NCI-H187 (cell line): Measurements from ENCODE around the gene PIP5K1B.

Experiments used
- DNase-seq, 2 experiments: peaks; one replicate each; lab custom pipeline; 2025; lab: John Stamatoyannopoulos, UW

The PIP5K1B gene

DNA sequence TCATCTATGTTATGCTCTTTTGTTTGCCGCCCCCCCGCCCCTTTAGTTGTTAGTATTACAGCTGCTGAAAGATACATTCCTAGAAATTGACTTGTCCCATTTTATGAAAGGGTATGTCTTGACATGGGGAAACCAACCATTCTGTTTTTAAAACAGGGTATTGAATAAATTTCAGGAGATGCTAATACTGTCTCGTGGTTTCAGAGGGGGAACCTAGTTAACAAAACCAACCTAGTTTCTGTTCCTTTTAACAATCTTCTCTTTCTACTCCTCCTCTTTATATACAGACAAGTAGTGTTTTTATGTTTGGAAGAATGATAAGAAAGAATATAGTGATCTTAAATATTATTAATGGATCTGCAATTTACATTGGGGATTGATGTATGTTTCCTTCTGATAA lies 3.5 kb downstream of the PIP5K1B start:
- DNase-seq: no peak

DNA sequence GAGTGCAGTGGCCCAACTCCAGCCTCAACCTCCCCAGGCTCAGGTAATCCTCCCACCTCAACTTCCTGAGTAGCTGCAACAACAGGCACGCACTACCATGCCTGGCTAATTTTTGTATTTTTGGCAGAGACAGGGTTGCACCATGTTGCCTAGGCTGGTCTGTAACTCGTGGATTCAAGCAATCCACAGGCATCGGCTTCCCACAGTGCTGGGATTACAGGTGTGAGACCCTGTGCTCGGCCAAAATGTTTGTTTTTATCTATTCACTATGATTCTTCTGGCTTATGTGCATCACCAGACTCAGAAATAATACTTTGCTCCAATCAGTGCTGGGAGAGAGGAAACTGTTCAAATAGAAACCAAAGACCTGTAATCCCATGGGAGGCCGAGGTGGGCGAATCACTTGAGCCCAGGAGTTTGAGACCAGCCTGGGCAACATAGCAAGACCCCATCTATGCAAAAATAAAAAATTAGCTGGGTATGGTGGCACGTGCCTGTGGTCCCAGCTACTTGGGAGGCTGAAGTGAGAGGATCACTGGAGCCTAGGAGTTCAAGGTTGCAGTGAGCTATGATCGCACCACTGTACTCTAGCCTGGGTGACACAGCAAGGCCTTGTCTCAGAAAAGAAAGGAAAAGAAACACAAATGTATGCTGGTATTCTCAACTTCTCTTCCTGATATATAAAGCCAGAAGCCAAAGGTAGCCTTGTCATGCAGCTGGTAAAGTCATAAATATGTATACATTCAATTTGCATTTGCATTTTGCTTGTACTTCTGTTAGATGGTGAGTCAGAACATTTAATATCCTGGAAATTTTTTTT lies 4.5 kb downstream of the PIP5K1B start:
- no peak for DNase-seq

DNA sequence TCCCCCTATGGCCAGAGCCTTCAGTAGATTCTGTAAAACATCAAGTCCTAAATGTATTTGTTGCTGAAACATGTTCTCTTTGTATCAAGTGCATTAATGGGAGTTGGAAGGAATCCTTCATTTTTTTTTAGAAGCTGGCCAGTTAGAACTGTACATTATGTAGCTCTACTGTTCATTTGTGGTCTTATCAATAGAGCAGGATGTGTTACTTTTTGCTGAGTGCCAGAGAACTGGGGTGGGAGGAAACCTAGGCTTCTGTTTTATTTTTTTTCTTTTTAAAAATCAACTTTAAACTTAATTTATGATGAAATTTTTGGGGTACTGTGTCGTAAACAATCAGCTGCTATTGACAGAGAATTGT lies 5.1 kb downstream of the PIP5K1B start:
- no peak for DNase-seq

DNA sequence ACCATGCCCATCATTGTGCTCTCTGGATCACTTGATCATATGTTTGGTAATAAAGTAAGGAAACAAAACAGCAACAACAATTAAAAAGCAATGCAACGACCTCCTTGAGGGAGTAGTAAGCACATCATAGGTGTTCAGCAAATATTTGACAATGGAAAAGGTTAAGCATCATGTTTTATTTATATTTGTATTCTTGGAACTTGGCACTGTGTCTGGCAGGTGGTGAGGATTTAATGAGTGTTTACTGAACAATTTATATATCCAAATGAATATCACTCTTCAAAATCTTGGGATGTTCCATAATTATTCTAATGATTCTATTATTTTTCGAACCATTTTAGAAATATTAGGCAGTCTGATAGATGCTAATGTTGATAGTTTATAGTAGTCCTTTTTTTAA lies 6.2 kb downstream of the PIP5K1B start:
- DNase-seq: no peak

DNA sequence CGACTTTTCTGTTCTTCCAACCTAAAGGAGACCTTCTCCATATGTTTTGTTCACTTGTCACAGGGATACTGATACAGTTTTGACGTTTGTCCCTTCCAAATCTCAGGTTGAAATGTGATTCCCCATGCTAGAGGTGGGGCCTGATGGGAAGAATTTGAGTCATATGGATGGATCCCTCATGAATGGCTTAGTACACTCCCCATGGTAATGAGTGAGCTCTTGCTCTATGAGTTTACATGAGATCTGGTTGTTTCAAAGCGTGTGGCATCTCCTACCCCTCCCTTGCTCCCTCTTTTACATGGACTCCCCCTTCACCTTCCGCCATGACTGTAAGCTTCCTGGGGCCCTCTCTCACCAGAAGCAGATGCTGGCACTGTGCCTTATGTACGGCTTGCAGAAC lies 6.9 kb downstream of the PIP5K1B start:
- DNase-seq: no peak

DNA sequence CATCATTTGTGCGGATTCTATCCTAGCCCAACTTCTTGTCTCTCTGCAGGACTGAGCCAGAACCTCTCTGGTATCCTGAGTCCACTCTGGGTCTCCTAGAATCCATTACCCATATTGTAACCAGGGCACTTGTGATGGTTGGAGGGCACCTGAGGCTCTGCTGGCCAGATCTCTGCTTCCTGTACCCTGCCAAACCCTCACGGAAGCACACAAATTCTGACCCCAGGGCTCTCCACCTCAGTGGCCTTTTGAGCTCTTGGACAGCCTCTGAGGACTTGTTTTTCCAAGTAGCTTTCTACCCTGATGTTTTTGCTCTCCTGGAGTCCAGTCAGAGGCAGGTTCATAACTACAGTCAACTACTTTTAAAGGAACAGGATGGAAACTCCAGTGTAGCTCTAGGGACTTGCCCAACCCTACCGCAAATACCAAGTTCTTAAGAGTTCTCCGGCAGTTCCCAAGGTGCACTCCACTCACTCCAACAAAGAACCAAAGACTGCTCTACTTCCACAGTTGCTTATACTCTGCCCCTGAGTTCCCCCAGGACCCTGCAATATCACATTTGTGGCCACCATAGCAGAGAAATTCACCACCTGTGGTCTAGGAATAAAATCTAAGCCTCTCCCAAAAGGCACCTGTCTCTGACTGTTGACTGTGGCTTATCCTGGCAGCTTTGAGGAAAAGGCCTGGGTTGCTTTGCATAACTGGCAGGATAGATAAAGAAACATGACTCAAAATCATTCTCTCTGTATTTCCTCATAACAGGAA lies 9.6 kb downstream of the PIP5K1B start:
- no peak for DNase-seq

DNA sequence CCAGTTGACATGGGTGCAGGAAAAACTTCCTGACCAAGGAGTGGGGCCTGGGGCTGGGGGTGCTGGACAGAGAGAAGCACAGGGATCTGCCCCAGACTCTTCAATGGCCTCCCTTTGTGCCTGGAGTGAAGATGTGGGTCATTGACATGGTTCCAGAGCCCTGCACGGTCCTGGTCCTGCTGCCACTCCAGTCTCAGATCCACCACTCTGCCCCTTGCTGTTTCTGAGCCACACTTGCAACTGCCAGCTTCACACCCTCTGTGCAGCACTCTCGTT lies 10.1 kb downstream of the PIP5K1B start:
- DNase-seq: no peak

DNA sequence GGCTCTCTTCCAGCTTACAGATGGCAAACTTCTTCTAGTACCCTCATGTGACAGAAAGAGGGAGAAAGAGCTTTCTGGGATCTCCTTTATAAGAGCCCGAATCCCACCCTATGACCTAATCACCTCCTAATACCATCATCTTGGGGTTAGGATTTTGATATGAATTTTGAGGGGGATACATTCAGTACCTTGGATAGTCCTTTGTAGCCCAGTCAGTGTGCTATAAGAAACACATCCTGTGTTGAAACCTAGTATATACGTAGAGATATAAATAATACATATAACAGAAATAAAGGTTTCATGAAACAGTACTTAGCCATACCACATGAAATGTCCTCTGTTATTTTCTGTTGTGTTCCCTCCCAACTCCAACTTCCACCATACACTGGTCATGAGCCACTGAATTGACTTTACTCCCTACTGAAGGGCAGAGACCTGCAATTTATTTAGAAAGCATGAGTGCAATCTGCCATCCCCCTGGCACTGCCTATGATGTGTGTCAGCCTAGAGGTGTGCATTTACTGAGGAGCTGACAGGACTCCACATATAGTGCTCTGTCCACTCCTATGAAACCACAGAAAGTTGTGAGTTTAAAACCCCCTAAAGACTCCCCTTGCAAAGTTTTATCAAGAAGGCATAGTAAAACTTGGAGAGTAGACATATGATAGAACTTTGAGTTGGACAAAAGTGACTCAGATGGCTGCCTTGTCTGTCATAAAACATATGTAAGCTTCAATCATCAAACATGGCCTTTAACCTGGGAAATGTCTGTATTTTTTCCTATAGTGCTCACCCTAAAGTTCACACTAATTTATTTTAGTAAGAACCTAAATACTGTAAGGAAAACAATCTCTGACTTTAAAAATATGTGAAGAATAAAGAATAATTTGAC lies 12.8 kb downstream of the PIP5K1B start:
- no peak for DNase-seq

DNA sequence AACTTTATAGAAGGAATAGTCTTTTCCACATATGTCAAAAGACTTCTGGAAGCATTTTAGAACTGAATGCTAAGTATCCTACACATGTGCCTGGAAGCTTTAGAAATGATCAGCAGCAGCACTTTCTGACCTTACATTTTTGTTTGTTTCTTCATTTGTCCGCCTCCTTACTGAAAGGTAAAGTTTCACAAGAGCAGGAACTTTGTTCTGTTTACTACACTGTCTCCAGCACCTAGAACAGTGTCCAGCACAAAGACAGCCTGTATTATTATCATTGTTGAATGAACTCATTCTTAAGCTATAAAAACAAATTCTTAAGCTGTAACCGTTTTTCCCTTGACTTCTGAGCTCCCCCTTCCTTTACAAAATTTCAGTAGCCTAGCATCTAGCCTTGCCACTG lies 14.8 kb downstream of the PIP5K1B start:
- no peak for DNase-seq

DNA sequence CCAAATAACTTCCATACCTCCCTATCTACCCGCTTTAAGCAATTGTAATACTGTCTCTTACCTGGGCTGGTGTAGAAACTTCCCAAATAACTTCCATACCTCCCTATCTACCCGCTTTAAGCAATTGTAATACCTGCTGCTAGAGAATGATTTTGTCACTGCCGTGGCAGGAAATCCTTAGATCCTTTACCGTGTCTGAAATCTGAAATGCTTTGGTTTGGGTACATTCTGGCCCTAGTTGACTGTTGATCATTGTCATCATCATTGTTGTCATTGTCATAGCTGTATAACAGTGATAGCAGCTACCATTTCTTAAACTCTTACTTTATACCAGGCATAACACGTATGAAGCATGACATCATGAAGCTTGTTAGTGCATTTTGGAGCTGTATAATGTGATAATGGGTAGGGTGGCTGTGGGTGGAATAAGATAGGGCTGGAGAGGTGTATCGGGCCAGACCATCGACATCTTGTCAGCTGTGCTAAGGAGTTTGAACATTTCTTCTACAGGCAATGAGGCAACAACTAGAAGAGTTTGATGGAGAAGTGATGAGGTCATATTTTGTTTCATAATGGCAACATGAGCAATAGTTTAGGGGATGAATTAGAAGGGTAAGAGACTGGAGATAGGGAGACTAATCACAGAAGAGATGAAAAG lies 15.7 kb downstream of the PIP5K1B start:
- no peak for DNase-seq

DNA sequence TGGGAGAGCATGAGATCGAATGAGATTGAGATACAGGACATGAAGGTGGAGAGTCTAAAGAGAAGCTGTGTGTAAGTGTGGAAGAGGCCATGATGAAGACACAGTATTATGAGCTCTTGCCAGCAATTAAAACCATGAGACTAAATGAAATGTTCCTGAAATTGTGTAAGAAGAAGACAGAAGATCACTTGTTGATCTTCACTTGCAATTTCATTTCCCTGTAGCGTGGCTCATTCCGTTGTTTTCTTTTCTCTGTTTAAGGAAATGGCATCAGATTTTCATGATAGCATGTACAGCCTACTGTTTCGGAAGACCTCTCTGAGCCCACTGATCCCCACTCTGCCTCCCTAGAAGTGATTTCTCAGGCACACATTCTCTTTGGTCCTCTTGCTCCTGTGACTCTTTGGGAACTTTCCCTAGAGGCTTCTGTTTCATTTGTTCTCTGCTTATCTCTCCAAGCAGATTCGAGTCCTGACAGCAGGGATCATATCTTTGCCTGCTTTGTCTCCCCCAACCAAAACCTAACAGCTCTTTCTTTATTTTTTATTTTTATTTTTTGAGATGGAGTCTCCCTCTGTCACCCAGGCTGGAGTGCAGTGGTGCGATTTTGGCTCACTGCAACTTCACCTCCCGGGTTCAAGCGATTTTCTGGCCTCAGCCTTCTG lies 16.8 kb downstream of the PIP5K1B start:
- no peak for DNase-seq

DNA sequence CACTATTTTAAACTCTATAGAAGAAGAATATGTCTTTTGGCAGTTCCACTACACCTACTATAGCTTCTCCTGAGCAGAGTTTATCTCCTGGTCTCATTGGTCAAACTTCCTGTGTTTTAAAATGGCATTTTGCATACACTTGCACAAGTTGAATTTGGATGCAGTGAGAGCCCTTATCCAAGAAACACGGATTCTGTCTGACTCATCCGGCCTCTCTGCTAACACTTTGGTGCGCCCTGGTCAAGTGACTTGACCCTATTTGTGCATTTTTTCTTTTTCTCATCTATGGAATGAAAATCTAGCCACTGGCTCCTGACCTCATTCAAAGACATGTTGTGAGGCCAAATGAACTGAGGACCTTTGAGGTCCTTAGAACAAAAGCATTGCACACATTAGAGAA lies 20.0 kb downstream of the PIP5K1B start:
- DNase-seq: no peak

DNA sequence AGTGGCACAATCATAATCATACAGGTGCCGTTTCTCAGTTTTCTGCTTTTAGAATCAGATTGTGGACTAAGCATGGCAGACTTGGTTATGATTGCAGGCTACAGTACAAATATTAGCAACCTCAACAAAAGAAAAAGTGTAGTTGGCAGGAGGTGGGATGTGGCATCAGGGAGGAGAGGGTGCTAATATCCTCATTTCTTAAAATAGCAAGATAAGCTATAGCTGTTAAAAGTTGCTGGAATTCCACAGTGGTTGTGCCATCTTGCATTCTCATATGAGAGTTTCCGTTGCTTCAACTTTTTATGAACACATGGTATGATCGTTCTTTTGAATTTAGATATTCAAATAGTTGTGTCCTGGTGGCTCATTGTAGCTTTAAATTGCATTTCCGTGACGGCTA lies 21.4 kb downstream of the PIP5K1B start:
- no peak for DNase-seq

DNA sequence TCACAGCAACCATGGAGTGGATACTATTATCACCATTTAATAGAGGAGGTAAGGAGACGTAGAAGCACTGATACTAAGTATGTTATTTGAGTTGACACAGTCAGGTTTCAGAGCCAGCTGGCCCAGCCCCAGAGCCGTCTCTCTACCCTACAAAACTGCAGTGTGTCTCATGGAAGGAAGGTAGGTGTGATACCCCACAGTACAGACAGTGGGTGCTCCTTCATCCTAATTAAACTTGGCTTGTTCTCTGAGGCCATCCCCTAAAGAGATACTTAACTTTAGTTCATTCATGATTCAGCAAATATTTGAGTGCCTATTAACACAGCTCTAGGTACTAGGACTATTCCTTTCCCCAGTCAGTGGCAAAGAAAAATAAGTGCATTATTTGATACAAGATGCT lies 22.6 kb downstream of the PIP5K1B start:
- DNase-seq: no peak

DNA sequence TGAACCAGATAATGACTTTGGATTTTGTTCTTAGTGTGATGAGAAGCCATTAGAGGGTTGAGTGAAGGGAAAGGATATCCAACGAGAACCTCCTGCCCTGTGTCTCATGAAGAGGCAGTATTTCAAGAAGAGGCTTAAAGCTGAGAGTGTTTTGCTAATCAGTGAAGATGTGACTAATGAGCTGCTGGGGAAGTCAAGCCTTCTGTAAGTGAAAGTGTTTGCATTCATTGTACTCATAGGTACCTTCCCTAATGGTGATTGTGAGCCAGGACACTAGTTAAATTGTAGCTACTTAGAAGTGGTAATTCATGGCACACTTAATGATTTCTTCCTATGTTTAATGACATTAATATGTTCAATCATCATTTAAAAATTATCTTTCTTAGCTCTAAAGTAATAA lies 23.7 kb downstream of the PIP5K1B start:
- DNase-seq: no peak

DNA sequence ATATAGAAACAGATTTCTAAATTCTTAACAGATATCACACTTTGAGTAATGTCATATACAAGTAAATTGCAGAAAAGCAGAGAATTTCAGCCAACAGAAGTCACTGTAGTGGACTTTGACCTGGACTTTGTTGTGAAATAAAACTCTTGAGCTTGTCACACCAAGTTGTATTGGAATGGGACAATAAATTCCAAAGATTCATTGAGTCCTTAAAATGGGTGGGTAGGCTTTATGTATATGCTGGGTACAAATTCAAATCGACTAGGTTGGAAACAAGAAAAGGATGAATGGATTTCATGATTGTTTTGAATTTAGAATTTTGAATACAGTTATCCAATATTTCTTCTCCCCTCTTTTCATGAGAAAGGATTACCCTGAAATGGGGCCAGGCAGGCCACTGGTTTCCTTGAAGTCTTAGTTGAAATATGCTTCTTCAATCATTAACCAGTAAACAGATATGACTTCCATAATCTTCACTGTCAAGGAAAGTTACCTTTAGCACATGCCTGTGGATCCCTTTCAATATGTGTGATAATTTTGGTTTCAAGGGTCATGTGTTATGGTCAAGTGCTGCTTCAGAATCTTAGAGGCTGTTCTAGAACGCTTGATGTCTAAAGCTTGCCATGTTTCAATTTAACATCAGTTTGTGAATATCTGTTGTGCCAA lies 25.7 kb downstream of the PIP5K1B start:
- DNase-seq: no peak

DNA sequence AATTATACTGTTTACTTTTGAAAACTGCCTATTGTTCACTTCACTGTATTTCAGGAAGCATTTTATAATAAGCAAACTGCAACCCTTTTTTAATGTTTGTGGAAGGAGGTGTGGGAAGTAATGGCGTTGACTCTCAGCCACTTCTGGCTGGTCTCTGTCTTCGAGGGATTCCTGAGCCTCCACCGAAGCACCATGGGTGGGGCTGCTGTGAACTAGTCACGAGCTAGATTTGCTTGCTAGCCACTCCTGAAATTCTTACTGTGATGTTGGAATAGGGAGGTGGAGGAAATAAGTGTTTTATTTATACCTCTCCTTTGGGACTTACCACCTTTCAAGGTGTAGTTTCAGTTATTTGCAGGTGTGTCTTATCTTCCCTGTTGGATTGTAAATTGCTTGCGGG lies 26.8 kb downstream of the PIP5K1B start:
- no peak for DNase-seq

DNA sequence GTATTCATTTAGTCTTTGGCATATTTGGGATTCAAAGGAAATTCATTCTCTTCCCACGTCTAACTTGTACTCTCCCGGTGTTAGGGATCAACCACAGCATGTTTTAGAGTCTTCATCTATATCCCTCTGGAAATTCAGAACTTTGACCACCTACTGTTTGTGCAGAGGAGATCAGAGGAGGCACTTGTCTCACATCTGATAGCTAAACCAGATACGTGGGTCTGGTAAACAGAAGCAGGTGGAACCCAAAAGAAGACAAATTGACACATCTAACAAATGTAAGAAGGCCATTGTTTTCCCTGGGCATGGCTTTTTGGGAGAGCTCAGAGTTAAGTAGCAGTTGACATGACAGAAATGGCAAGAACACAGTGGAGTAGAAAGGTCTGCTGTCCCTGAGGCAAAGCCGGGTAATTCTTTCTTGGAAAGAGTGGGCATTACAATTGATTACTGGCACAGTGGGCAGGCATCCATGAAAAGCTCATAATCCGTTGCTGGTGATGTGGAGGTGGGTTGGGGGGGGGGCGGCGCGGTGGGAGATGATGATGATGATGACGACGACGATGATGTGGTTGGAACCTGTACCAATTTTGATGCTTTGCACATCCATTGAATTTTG lies 27.5 kb downstream of the PIP5K1B start:
- no peak for DNase-seq

DNA sequence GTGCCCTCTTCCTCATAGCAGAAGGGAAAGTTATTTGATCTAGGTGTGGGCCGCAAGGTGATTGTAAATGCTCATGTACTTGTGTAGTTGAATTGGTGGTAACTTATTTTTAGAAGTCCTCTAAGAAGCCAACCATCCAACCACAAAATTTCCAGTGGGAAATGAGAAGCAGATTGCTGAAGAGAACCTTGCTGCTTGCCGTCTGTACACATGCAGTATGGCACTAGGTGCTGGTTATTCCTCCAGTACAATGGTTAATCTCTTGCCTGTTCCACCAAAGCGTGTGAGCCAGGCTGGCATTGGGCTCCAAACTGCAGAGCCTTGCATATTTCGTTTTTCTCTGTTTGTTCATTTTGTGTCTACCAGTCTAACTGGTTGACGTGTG lies 28.0 kb downstream of the PIP5K1B start:
- DNase-seq: no peak

DNA sequence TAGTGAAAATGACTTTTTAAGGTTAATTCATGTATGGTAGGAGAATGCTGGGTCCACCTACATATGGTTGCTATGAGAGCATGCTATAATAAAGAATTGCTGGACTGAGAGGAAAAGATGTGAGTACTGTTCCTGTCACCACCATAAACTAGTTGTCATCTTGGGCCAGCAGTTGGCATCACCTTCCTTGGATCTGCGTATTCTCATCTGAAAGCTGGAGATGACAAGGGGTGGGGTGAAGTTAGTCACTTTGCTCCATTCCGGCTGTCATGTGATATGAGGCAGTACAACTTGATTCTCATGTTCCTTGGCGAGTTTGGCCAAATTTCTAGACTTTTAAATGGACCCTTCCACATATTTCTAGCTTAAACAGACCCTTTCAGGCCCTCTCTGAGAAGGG lies 33.3 kb downstream of the PIP5K1B start:
- no peak for DNase-seq

DNA sequence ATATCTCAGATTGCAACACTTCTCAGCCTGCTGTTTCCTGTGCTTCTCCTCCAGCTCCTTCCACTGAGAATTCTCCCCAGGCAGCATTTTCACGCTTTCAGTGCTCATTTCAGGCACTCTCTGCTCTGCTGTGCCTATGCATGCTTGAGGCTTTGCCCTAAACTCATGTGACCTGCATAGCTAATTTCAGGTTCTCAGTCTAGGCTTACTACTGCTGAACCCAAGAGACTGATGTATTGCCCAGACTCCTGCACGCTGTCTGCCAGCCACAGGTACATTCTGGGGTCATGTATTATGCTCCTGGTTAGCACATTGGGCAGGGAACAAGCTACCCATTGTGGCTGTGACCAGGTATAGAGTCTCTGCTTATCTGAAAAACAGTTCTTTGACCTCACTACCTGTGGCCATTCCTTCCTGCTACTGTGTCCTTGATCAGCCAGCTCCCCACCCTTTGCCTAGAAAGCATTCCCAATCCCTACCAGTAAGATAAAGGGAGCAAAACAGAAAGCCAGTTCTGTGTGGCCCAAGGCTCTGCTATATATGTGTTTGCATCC lies 34.7 kb downstream of the PIP5K1B start:
- no peak for DNase-seq
